ENCODE results near the gene TMEM234. TPM values are rescaled to one million over a fixed set of nuclear protein-coding genes. Genes with fewer than 3 reads are reported as not detected.

Gene TMEM234
- total and polyA plus RNA-seq, 2 donors from 2014 or later = 20.5 to 39.4 TPM

- Histone ChIP-seq H3K36me3 (ENCODE audit: control insufficient read depth in 2 of 3, insufficient read depth in 3 of 3, low read length in 3 of 3) (no peaks in the 10 kb centered on the region), H3K27ac (ENCODE audit: low read depth in 2 of 2, low read length in 2 of 2) (peak overlapping the region; percentile 82 to 91), H3K27me3 (ENCODE audit: control insufficient read depth, insufficient read depth, low read length) (no peaks in the 10 kb centered on the region), H3K4me3 (ENCODE audit: low read length in 3 of 3) (peak overlapping the region; percentile 63 to 81 (median 67)), H3K4me1 (ENCODE audit: control insufficient read depth in 2 of 3, insufficient read depth in 2 of 3, low read depth in 1 of 3, low read length in 3 of 3) (peaks cover 0 to 7% (median 0%) of the 10 kb centered on the region in 3 donors), H3K9me3 (ENCODE audit: control insufficient read depth in 2 of 3, insufficient read depth in 1 of 3, low read length in 3 of 3) (no peaks in the 10 kb centered on the region), H3K9ac (ENCODE audit: low read length in 3 of 3) (peak overlapping the region; percentile 39 to 84 (median 81))
- peak; percentile 91 to 94 (median 93) for DNase-seq
- FAIRE-seq = no peak
- intact Hi-C loops (cut with DNase I) = no loop called here
- TF ChIP-seq, protein P1, sequence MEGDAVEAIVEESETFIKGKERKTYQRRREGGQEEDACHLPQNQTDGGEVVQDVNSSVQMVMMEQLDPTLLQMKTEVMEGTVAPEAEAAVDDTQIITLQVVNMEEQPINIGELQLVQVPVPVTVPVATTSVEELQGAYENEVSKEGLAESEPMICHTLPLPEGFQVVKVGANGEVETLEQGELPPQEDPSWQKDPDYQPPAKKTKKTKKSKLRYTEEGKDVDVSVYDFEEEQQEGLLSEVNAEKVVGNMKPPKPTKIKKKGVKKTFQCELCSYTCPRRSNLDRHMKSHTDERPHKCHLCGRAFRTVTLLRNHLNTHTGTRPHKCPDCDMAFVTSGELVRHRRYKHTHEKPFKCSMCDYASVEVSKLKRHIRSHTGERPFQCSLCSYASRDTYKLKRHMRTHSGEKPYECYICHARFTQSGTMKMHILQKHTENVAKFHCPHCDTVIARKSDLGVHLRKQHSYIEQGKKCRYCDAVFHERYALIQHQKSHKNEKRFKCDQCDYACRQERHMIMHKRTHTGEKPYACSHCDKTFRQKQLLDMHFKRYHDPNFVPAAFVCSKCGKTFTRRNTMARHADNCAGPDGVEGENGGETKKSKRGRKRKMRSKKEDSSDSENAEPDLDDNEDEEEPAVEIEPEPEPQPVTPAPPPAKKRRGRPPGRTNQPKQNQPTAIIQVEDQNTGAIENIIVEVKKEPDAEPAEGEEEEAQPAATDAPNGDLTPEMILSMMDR (IDR thresholded peaks at IDR 0.05; ENCODE audit: borderline replicate concordance, extremely low read depth, insufficient read depth) = peak; percentile 22
Observed at GRCh38 chr1:32240140-32240951, 18.2 kb upstream of the TMEM234 start.

- H3K9ac ChIP-seq (ENCODE audit: low read length in 3 of 3) = peak overlapping the region in 2 of 3 donors; percentile 32 to 84
- H3K4me1 ChIP-seq (ENCODE audit: control insufficient read depth in 2 of 3, insufficient read depth in 2 of 3, low read depth in 1 of 3, low read length in 3 of 3) = peaks cover 0 to 7% (median 0%) of the 10 kb centered on the region in 3 donors
- no peaks in the 10 kb centered on the region for H3K9me3 ChIP-seq (ENCODE audit: control insufficient read depth in 2 of 3, insufficient read depth in 1 of 3, low read length in 3 of 3)
- peak overlapping the region in 2 of 3 donors; percentile 1 to 81 for H3K4me3 ChIP-seq (ENCODE audit: low read length in 3 of 3)
- no peaks in the 10 kb centered on the region for H3K27me3 ChIP-seq (ENCODE audit: control insufficient read depth, insufficient read depth, low read length)
- intact Hi-C loops (cut with DNase I) = no loop called here
- no peak for FAIRE-seq
- TF ChIP-seq, protein P1 (IDR thresholded peaks at IDR 0.05; ENCODE audit: borderline replicate concordance, extremely low read depth, insufficient read depth) = no peak
- no peaks in the 10 kb centered on the region for H3K36me3 ChIP-seq (ENCODE audit: control insufficient read depth in 2 of 3, insufficient read depth in 3 of 3, low read length in 3 of 3)
- DNase-seq = peak; percentile 51 to 77 (median 59)
- peak overlapping the region; percentile 80 to 91 for H3K27ac ChIP-seq (ENCODE audit: low read depth in 2 of 2, low read length in 2 of 2)
Observed at GRCh38 chr1:32239790-32240139, 17.6 kb upstream of the TMEM234 start.

DNA sequence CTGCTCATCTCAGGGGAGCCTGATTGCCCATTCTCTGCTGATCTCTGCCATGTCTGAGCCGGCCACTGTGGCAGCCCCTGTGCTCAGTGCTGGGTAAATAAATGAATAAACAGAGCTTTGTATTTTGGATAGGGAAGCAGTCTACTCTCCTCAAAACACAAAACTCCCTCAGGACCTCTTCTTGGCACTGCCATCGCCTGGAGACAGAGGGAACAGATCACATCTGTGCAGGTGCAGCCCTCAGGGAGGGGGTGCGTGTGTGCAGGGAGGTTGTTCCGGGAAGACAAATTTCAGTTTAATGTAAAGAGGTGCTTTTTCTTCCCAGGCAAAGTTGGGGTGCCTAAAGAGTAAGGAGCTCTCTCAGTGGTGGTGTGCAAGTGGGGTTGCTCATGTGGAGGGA is 17.2 kb upstream of the TMEM234 start:
- intact Hi-C loops (cut with DNase I) = no loop called here
- H3K9ac ChIP-seq (ENCODE audit: low read length in 3 of 3) = peak overlapping the region in 1 of 3 donors; percentile 26
- no peaks in the 10 kb centered on the region for H3K9me3 ChIP-seq (ENCODE audit: control insufficient read depth in 2 of 3, insufficient read depth in 1 of 3, low read length in 3 of 3)
- no peaks in the 10 kb centered on the region for H3K36me3 ChIP-seq (ENCODE audit: control insufficient read depth in 2 of 3, insufficient read depth in 3 of 3, low read length in 3 of 3)
- FAIRE-seq = no peak
- peak in 2 of 5 donors; percentile 42 to 51 for DNase-seq
- no peak overlapping the region for H3K27ac ChIP-seq (ENCODE audit: low read depth in 2 of 2, low read length in 2 of 2)
- peak overlapping the region in 2 of 3 donors; percentile 14 to 81 for H3K4me3 ChIP-seq (ENCODE audit: low read length in 3 of 3)
- H3K27me3 ChIP-seq (ENCODE audit: control insufficient read depth, insufficient read depth, low read length) = no peaks in the 10 kb centered on the region
- H3K4me1 ChIP-seq (ENCODE audit: control insufficient read depth in 2 of 3, insufficient read depth in 2 of 3, low read depth in 1 of 3, low read length in 3 of 3) = peaks cover 0 to 7% (median 0%) of the 10 kb centered on the region in 3 donors
- TF ChIP-seq, protein P1 (IDR thresholded peaks at IDR 0.05; ENCODE audit: borderline replicate concordance, extremely low read depth, insufficient read depth) = no peak
